ENCODE data around the gene IL24.
"Not testable (repeated sequence)": the region's sequence is repeated elsewhere in the genome, so short reads cannot be mapped to it uniquely, and the experiment has no call there.

Gene IL24

DNA sequence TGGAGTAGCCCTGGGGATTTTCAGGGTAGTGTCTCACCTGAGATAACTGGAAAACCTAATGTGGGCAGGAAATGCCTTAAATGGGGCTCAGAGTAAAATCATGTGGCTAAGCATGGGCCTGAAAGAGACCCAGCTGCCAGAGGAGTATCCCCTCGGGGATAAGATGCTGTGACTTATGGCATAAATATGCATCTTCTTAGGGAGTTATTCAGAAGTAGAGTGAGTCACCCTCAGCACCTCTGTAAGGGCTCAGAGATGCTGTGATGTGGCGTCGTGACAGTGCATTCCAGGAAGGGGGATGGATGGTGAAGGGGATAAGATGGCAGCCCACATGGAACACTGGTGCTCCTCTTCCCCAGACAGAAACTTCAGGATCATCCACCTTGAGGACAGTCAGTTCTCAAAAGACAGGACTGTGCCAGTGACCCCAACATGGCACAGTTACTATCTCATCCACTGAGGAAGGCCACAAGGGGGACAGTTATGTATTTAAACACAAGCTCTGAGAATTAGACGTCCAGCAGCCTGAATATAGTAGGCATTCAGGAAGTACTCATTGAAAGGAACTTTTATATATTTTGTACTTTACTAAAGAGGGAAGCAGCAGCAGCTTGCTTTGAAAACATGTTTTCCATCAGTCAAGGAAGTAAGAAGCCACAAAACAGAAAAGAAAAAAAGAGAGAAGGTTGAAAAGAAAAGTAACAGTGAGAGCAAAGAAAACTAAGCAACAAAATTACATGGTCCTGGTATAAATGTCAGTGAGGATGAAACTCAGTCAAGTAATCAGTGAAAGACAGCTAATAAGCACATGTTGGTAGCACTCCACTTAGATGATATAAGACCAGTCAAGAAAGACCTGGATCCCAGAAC, 8.3 kb downstream of the IL24 start:
- no peak for DNase-seq

DNA sequence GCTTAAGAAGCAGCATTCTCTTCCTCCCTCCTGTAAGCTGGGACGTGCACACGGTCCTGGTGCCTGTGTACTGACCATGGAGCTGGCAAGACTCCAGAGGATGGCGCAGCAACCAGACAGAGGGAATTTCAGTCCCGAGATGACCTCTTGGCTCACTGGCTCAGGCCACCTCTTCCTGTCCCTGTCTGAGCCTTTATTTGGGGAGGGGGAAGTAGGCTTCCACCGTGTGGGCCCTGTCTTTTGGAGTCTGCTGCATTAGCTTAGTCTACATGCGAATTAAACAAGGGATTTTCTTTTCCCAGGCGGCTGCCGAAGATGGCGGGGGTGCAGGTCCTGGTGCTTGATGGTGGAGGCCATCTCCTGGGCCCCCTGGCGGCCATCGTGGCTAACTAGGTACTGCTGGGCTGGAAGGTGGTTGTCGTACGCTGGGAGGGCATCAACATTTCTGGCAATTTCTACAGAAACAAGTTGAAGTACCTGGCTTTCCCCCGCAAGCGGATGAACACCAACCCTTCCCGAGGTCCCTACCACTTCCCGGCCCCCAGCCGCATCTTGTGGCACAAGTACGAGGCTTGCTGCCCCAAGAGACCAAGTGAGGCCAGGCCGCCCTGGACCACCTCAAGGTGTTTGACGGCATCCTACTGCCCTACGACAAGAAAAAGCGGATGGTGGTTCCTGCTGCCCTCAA, 10.2 kb downstream of the IL24 start:
- no peak for DNase-seq

DNA sequence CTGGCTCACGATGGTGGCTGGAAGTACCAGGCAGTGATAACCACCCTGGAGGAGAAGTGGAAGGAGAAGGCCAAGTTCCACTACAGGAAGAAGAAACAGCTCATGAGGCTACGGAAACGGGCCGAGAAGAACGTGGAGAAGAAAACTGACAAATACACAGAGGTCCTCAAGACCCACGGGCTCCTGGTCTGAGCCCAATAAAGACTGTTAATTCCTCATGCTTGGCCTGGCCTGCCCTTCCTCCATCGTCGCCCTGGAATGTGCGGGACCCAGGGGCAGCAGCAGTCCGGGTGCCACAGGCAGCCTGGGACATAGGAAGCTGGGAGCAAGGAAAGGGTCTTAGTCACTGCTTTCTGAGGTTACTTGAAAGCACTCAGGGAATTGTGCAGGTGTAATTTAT, 10.8 kb downstream of the IL24 start:
- DNase-seq, result no peak

DNA sequence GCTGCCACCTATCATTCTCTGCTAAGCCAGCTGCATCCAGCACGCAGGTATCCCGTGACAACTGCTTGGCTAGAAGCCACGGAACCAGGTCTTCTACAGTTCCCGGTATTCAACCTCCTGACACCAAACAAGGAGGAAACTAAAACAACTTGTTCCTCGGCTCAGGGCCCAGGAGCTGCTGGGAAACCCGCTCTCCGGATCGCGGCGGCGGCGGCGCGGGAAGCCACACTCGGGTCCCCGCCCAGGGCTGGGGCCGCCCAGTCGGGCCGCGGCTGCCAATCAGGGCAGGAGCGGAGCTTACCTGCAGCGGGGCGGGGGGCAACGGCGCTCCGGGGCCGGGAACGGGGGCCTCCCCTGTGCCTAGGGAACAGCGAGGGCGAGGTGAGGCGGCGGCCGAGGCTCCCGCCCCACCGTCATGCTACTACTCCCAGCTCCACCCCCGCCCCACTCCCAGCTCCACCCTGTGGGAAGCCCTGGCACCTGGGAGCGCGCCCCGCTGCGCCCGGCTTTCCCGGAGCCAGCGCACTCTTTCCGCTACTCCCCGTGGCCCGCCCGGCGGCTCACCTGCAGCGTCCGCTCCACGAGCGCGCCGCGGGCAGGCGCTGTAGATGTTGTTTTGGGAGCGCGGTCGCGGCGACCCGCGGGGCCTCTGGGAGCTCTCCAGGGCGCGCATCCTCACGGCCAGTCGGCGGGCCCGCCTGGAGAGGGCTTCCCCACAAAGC, 12.1 kb downstream of the IL24 start:
- DNase-seq, result peak; percentile 73

DNA sequence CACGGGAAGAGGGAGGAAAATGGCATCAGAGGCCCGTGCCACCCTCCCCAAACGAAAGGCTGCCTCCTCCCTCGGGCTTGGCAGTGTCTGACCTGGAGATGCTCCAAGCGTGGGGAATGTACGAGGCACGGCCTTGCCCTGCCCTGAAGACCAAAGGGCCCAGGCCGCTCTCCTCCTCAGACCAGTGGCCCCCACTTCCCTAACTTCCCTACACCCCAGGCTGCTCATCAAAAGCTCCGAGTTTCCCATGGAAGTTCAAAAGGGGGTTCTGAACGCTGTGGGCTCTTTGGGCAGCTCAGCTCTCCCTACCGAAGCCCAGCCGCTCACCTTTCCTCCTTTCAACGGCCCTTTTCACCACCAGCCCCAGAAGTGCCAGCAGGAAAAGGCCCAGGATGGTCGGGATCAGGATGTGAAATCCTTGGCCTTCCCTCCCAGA, 12.7 kb downstream of the IL24 start:
- DNase-seq, result no peak

DNA sequence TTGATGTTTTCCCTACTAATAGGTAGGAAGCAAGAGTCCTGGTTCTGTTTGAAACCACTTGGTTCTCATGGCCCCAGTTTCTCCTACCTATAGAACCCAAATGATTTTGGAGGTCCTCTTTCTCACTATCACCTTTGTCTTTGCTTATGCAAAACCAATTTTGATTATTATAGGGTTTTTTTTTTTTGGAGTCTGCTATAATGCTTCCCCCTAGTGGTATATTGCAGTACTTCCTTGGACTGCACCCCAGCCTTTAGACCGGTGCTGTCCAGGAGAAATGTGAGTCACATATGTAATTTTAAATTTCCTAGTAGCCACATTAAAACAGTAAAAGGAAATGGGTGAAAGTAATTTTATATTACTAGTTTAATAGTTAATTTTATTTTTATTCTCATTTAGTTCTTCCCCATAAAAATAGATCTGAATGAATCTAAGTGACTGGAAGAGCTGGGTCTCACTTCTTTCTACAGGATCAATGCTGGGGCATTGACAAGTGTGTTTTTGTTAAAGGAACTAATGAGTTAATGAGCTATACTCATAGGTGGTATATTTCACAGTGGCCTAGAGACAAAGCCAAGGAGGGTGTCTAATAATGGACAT, 13.9 kb downstream of the IL24 start:
- peak; percentile 16 for DNase-seq

DNA sequence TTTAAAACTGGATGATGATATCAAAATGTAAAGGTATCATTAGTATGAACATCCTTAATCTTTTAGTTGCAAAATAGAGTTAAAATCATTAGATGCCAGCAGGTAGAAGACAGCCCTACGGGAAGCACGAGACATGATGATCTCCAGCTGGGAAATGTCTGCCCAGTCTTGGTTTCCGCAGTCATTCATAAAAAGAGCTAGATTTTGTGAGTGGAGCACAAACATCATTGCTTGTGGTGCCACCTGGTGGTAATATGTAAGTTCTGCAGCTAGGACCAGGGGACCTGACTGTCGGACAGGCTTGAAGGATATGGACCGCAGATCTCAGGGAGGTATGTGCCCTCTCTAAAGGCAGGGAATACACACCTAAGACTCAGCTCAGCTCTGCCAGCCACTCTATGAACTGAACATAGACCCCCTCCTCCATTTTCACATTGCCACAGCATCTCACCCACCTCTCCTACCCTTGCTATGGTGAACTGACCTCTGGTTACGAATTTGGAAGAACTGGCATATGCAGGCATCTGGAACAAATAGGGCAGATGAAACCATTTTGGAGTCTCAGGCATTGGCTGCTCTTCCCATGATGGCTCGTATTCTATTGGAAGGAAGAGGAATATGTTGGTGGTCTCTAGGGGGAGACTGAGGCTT, 15.3 kb downstream of the IL24 start:
- DNase-seq, result peak; percentile 69

DNA sequence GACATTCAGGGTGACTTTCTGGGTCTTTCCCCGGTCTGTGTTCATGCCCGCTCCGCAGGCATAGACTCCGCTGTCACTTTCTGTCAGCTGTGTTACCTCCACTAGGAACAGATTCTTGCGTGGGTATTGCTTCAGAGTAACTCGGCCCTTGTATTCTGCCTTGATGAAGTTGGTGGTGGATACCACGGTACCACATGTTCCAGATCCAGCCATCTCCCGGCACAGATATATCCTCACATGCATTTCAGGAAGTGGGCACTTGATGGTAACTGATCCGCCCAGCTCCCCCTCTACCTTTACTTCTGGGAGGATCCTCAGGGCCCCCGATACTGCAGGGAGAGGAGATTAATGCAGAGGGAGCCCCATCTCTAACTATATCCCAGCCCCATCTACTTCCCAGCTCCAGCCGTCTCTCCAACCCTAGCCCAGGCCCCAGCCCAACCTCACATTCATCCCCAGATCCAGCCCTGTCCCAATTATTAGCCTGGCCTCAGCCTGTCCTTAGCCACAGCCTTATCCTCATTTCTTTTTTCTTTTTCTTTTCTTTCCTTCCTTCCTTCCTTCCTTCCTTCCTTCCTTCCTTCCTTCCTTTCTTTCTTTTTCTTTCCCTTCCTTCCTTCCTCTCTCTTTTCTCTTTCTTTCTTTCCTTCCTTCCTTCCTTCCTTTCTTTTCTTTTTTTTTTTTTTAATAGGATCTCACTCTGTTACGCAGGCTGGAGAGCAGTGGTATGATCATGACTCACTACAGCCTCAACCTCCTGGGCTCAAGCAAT, 16.7 kb downstream of the IL24 start:
- DNase-seq, result no peak

DNA sequence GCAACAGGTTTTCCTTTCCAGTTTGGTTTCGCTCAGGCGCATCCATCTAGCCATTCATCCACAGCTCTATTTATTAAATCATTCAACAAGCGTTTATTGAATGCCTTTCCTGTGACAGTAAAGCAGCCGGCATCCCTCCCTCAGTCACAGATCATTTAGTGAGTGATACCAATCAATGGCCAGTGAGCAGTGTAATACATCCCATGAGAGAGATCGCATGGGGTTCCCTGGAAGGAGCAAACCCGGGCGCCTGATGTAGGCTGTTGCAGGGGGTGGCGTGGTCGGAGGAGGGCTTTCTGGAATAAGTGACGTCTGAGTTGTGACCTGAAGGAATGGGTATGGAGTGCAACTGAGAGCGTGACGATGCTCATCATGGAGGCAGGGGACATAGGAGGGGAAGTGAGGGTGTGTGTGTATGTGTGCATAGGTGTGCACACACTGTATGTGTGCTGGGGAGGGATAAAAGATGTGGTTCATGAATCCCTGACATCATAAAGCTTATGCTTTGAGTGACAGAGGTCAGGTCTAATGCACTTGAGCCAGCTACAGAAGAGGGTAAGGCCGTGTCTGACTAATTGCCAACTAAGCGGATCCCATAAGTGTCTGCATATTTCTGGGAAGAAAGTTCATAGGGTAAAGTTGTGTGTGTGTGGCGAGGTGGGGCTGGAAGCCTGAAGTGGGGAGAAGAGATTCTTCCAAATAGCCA, 17.9 kb downstream of the IL24 start:
- no peak for DNase-seq

DNA sequence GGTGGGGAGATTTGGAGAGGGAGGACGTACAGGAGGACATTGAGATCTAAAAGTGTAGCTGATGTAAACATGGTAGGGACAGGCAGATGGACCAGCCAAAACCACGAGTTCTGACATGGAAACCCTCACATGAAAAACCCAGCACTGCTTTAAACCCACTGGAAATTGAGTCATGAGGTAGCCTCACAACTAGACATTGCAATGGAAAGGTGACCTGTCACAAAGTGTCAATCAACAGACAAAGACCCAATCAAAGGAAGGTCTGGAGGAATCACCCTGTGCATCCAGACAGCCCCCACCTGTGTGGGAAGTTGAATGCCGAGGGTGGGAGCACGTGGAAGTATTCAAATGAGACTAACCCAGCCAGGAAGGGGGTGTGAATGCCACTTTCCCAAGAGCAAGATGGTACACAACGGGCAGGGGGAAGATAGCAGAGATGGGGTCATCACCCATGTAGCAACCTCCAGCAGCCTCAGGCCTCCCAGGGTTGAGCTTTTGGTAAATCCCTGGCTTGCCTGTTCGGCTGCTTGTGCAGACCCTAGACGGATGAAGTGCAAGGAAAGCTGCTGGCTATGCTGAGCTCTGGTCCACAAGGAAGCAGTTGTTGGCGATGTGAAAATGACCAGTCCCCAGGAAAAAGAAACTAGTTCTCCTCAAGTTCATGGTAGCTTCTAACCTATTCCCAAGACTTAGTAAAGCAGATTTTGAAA, 18.9 kb downstream of the IL24 start:
- DNase-seq, result no peak

DNA sequence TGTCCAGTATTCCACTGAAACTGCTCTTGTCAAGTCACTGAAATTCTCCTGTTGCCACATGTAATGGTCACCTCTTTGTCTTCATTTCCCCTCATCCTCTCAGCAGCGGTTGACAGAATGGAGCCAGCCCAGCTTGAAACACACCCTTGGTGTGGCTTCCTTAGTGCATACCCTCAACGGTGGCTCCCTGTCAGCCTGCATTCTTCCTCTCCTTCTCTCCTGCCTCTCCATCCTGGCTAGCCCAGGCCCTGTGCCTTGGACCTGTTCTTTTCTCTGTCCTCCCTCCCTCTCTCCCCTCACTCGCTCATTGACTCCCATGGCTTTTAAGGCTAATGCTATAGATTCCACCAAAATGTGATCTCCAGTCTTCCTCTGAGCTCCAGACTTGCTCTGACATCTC, 20.8 kb downstream of the IL24 start:
- DNase-seq, result no peak

DNA sequence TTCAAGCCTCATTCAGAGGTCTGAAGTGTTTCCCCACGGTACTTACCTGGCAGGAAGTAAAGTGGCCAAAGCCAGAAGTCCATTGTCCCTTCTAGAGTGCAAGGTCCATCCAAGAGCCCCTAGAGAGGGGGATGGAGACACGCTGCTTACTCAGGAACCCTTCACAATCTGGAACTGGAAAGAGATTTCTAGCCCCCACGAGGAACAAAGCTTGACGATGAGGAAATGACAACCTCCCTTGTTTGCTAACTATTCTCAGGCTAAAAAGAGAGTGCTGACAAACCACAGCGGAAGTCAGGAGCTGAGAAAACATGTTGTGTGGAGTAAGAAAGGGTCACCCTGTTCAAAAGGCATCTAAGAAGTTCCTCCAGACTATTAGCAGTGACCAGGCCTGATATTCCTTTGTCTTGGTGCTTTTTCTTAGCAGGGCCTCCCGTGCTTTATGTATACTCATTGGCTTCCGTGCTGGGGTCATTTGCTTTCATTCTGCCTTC, 24.6 kb downstream of the IL24 start, which contains the start of gene FCMR:
TSS of gene FCMR (minus strand) at position 170 of the 494 bp plus-strand sequence. CDS start at position 83, 87 bp downstream.
- DNase-seq, result no peak

DNA sequence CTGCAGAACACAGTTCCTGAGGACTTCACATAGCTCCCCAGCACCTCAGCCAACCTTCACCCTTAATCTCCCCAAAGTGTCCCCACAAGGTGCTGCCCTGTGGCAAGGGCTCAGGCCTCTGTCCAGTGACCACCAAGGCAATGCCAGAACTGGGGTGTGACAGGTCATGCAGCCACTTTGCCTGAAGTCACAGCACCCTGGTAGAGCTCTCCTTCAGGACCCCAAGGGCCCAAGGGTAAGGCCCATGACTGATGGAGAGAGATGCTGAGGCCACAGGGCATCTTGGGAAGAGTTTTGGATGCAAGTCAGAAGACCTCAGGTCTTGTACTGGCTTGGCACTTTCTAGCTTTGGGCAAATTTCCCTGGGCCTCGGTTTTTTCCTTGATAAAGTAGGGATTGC, 25.3 kb downstream of the IL24 start:
- no peak for DNase-seq

DNA sequence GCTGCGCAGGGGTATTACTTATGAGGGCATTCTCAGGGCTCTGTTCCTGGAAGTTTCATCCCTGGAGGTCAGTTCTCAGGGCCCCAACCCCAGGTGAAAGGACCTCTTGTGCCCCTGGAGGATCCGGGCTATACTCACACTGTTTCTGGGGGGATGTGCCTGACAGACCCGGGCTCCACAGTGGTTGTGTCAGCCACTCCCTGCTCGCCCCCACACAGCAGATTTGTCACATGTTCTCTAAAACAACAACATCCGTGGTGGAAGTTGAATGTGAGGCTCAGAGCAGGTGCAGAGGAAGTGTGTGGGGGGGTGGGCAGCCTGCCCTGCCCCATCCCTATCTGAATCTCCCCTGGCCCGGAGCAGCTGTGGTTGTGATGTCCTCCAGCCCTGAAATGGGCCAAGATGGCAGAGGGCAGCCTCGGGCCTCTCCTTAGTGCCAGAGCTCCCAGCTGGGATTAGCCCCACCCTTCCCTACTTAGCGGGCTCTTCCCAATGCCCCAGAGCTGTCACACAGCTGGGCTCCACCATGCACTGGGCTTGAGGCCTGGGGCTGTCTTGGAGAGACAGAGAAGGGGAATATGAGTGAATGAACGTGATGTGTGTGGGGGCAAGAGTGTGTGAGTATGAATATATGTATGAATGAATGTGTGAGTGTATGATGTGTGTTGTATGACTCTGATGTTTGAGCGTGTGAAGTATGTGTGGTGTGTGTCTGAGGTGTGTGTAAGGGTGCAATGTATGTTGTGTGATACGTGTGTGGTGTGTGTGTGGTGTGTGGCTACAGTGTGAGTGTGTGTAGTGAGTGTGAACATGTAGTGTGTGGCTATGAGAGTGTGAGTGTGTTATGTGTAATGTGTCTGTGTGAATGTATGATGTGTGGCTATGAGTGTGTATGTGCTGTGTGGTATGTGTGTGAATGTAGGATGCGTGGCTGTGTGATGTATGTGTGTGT, 26.0 kb downstream of the IL24 start:
- DNase-seq, result no peak

DNA sequence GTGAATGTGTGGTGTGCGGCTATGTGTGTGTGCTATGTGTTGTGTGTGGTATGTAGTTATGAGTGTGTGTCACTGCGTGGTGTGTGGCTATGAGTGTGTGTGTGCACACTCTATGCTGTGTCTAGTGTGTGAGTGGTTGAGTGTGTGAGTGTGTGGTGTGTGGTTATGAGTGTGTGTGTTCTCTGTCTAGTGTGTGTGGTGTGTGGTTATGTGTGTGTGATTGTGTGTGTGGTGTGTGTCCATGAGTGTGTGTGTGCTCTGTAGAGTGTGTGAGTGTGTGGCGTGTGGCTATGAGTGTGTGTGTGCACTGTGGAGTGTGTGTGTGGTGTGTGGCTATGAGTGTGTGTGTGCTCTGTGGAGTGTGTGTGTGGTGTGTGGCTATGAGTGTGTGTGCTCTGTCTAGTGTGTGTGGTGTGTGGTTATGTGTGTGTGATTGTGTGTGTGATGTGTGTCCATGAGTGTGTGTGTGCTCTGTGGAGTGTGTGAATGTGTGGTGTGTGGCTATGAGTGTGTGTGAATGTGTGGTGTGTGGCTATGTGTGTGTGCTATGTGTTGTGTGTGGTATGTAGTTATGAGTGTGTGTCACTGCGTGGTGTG, 26.8 kb downstream of the IL24 start:
- not testable (repeated sequence) for DNase-seq

DNA sequence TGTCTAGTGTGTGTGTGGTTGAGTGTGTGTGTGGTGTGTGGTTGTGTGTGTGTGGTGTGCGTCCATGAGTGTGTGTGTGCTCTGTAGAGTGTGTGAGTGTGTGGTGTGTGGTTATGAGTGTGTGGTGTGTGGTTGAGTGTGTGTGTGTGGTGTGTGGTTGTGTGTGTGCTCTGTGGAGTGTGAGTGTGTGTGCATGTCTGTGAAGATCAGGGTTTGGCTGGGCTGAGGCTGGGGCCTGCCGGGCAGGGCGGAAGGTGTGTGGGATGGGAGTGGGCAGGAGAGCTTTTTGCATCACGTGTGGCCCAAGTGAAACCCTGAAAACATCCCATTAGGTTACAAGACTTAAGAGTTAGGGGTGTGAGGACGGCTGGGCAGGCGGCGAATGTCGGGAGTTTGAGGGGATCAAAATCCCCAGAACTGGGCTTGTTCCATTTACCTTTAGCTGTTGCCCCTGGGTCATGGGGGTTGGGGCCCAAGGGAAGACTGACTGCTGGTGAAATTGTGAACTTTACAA, 27.4 kb downstream of the IL24 start:
- DNase-seq, result no peak

DNA sequence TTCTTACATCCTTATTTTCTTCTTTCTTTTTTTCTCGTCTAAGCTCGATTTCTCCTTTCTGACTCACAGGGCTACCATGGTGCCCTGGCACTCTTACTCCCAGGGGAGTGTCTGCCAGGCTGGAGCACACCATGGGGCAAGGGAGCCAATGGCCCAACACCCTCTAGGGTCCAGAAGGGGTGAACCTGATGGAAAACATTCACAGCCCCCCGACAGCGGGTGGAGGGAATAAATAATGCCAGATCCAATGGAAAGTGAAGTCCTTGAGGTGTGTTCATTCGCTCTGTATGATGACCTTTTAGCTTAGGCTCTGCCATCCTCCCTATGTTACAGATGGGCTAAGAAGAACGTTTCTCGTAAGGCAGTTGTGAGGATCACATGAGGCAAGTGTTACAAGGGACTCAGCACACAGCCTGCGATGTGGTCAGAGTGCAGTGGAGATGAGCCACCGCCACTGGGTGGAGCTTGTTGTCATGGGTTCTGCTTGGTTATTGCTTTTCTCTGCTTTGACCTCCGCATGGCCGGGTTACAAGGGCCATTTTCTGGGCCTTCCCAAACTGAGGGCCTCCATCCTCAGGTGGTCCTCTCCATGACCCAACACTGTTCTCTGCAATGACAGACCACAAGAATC, 28.0 kb downstream of the IL24 start:
- no peak for DNase-seq

DNA sequence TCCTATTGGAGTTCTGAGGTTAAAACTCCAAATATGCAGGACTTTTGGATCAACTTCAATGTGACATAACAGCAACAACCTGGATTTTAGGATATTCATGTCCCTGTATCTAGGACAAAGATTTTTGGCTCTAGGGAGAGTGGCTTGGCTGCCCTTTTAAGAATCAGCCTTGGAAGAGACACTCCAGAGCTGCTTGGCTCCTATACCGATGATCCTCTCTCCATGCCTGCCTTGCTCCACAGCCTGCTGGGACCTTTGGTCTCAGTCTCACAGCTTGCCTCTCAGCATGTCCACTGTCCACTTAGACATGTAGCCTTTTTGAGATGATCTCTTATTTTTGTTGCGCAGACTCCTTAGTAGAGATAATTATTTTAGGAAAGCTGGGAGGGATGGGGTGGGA, 29.0 kb downstream of the IL24 start:
- DNase-seq, result no peak

Measured in NCI-H774 (cell line).